T-helper 2 cell treated with Interferon-gamma antibody and Interleukin-4, amounts not matched to agents 5 μg/mL and 100 μg/mL, for 36 hours (primary cell): ENCODE data around the gene AMN.

Source experiments
- DNase-seq: peaks from one replicate; pipeline ENCODE4 v3.0.0; 2021; ENCODE audit warnings: low spot score
- H3K27ac Mint-ChIP-seq: one replicate; pipeline ENCODE4 v1.8.0; 2021; ENCODE audit warnings: mild to moderate bottlenecking, mixed read lengths
- H3K27me3 Mint-ChIP-seq: one replicate; pipeline ENCODE4 v1.8.0; 2021; ENCODE audit warnings: low read depth, mixed read lengths
- H3K36me3 Mint-ChIP-seq: one replicate; pipeline ENCODE4 v1.8.0; 2021; ENCODE audit warnings: low read depth, mixed read lengths
- H3K4me1 Mint-ChIP-seq: one replicate; pipeline ENCODE4 v1.8.0; 2021; ENCODE audit warnings: low read depth, mixed read lengths
- H3K4me3 Mint-ChIP-seq: one replicate; pipeline ENCODE4 v1.8.0; 2022; ENCODE audit warnings: mild to moderate bottlenecking, moderate library complexity, mixed read lengths
- H3K9me3 Mint-ChIP-seq: one replicate; pipeline ENCODE4 v1.8.0; 2021; ENCODE audit warnings: mixed read lengths

AMN gene

GRCh38 chr14:102932484-102933248, 10.2 kb downstream of the AMN start:
- Mint-ChIP-seq H3K9me3 (no peaks in the 10 kb centered on the region), H3K36me3 (no peaks in the 10 kb centered on the region), H3K4me3 (no peak overlapping the region), H3K27ac (no peak overlapping the region), H3K4me1 (peaks cover 1% of the 10 kb centered on the region), H3K27me3 (peaks cover 21% of the 10 kb centered on the region)
- DNase-seq, result no peak

DNA sequence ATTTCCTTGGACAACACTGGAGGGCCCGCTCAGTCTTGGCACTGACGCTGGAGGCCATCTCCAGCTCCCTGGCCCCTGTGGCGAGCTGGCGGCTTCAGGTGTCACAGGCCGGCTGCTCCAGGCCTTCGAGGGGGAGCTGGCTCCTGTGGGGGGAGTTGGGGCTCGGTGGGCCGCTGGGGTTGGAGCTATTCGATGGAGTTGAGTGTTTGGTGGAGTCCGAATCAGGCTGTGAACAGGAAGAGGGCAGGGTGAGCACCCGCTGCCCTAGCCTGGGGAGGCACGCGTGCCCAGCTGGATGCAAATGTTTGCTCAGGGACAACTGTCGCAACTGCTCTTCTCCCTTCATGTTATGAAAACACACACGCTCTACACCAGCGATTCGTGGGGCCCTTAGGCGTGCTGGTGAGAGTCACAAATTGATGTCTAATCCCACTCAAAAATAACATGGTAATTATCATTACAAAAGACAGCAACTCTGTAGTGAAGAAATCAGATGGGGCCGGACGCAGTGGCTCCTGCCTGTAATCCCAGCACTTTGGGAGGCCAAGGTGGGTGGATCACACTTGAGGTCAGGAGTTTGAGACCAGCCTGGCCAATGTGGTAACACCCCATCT, 11.3 kb downstream of the AMN start:
- H3K4me1 Mint-ChIP-seq, result no peaks in the 10 kb centered on the region
- peaks cover 17% of the 10 kb centered on the region for H3K27me3 Mint-ChIP-seq
- no peaks in the 10 kb centered on the region for H3K9me3 Mint-ChIP-seq
- DNase-seq, result no peak
- H3K36me3 Mint-ChIP-seq, result no peaks in the 10 kb centered on the region
- no peak overlapping the region for H3K4me3 Mint-ChIP-seq
- H3K27ac Mint-ChIP-seq, result no peak overlapping the region

- Mint-ChIP-seq H3K27me3 (peaks cover 12% of the 10 kb centered on the region), H3K9me3 (no peaks in the 10 kb centered on the region), H3K27ac (no peak overlapping the region), H3K36me3 (no peaks in the 10 kb centered on the region), H3K4me3 (no peak overlapping the region), H3K4me1 (no peaks in the 10 kb centered on the region)
- DNase-seq, result no peak
These were observed 13.3 kb downstream of the AMN start for GRCh38 chr14:102935756-102936155.

DNA sequence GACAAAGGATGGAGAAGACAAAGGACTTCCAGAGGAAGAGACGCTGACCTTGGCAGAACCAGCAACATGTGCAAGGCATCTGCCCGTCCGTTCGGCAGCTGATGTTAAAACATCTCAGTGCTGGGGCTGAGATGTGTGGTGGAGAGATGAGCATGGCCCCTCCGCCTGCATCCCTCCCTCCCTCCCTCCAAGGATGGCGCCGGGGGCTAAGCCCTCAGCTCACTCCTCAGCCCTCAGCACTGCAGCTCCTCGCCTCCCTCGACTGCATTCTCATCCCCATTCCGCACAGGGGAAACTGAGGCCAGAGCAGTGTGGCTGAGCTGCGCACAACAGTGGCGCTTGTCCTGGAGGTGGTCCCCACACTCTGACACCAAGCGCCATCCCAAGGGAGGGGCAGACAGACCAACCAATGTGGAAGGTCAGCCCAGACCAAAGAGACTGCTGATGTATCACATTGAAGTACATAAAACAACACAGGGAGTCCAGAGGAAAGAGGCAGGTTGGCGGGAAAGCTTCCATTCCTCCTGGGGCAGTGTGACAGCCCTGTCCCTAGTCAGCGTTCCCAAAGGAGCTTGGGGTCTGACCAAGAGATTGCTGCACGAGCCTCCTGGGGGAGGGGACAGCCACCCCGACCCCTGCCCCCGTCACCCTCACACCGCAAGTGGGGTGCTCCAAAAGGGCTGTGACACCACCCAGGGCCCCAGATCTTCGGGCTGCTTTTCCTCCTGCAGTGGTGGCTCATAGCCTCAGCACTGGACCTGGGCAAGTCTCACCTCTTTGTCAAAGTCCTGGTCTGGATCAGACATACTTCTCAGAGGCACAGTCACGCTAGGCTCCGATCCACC, 15.1 kb downstream of the AMN start:
- Mint-ChIP-seq H3K27ac (no peak overlapping the region), H3K27me3 (no peaks in the 10 kb centered on the region), H3K4me3 (no peak overlapping the region), H3K9me3 (no peaks in the 10 kb centered on the region), H3K4me1 (no peaks in the 10 kb centered on the region), H3K36me3 (no peaks in the 10 kb centered on the region)
- no peak for DNase-seq

- no peak overlapping the region for H3K4me3 Mint-ChIP-seq
- H3K27me3 Mint-ChIP-seq, result no peaks in the 10 kb centered on the region
- no peaks in the 10 kb centered on the region for H3K36me3 Mint-ChIP-seq
- no peak for DNase-seq
- no peak overlapping the region for H3K27ac Mint-ChIP-seq
- no peaks in the 10 kb centered on the region for H3K9me3 Mint-ChIP-seq
- no peaks in the 10 kb centered on the region for H3K4me1 Mint-ChIP-seq
These were observed 15.7 kb downstream of the AMN start for GRCh38 chr14:102938191-102938590.

DNA sequence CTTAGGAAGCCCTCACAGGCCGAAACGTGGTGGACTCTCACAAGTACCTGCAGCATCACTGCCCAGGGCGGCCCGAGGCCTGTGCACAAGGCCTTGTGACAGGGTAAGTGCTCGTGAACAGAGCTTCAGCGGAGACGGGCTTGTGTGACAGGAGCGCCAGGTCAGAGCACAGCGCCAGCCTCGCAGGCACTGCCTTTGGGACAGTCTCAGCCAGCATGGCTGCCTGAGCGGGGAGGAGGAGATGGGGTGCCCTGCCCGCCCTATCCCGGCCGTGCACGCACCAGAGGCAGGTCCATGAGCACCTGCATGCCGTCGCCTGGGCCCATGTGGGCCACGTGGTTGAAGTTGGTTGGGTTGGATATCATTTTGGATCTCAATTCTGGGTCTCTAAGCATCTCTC, 16.9 kb downstream of the AMN start:
- no peak overlapping the region for H3K27ac Mint-ChIP-seq

DNA sequence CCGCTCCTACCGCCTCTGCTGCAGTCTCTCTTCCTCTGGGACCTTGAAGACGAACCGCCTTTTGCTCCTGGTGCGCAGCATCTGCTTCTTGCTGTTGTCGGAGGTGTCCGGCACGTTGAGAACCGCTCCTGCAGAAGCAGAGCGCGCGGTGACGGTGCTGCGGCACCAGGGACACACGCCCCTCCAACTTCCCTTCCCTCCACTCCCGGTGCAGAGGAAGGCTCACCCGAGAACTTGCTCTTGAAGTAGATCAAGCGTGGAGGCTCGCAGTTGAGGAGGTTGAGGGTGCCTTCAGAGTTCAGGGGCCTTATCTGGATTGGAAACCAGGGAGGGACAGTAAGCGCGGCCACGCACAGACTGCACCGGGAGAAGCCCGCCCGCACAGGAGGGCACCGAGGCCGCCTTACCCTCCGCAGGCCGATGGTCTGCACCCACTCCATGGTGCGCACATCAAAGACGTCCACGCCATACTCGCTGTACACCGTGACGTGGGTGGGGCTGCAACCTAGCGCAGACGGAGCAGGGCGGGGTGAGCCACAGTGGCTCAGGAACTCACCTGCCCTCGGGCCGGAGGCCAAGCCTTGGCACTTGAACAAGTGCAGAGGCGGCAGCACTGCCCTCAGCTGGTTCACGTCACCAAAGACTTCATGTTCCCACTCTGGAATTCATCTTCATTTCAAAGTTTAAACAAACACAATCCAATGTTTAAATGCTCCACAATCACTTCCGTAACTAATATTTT, 17.5 kb downstream of the AMN start:
- no peak for DNase-seq
- H3K4me1 Mint-ChIP-seq, result no peaks in the 10 kb centered on the region
- H3K27me3 Mint-ChIP-seq, result no peaks in the 10 kb centered on the region
- H3K27ac Mint-ChIP-seq, result no peak overlapping the region
- H3K9me3 Mint-ChIP-seq, result no peaks in the 10 kb centered on the region
- no peaks in the 10 kb centered on the region for H3K36me3 Mint-ChIP-seq
- H3K4me3 Mint-ChIP-seq, result no peak overlapping the region

More for the DNA sequence above, 16.9 kb downstream of the AMN start:
- no peak overlapping the region for H3K4me3 Mint-ChIP-seq
- no peaks in the 10 kb centered on the region for H3K4me1 Mint-ChIP-seq
- no peaks in the 10 kb centered on the region for H3K27me3 Mint-ChIP-seq
- no peaks in the 10 kb centered on the region for H3K36me3 Mint-ChIP-seq
- DNase-seq, result no peak
- H3K9me3 Mint-ChIP-seq, result no peaks in the 10 kb centered on the region

- Mint-ChIP-seq H3K9me3 (no peaks in the 10 kb centered on the region), H3K27me3 (no peaks in the 10 kb centered on the region), H3K27ac (no peak overlapping the region), H3K4me1 (no peaks in the 10 kb centered on the region), H3K4me3 (no peak overlapping the region), H3K36me3 (no peaks in the 10 kb centered on the region)
- DNase-seq, result no peak
These were observed 18.4 kb downstream of the AMN start for GRCh38 chr14:102940729-102941362.

DNA sequence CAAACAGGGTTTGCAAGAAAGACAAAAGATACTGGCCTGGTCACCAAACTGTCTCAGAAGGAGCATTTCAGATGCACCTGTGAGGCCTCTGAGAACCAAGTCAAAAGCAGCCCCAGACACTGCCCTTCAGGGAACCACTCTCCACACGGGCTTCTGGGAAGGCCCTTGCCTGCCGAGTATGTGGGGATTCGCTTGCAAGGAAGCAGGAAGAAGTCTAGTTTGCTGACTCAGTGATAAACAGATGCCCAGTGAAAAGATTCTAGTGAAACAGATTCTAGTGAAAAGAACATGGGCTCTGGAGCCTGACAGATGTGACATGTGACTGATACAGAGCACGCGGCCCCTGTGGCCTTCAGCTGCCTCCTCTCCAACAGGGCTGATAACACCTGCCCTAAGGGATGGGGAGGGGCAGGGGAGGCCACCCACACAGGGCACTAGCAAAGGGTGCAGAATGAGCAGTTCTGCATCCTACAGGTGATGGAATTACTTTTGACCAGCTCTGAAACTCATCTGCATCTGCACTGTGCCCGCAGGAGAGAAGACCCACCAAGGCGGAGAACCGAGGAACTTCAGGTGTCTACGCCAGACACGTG, 19.1 kb downstream of the AMN start:
- Mint-ChIP-seq H3K4me1 (peaks cover 2% of the 10 kb centered on the region), H3K4me3 (no peak overlapping the region), H3K27me3 (no peaks in the 10 kb centered on the region), H3K9me3 (no peaks in the 10 kb centered on the region), H3K36me3 (no peaks in the 10 kb centered on the region), H3K27ac (no peak overlapping the region)
- no peak for DNase-seq

GRCh38 chr14:102942069-102942468, 19.6 kb downstream of the AMN start:
- Mint-ChIP-seq H3K36me3 (no peaks in the 10 kb centered on the region), H3K4me3 (no peak overlapping the region), H3K27ac (no peak overlapping the region), H3K27me3 (no peaks in the 10 kb centered on the region), H3K4me1 (peaks cover 3% of the 10 kb centered on the region), H3K9me3 (no peaks in the 10 kb centered on the region)
- no peak for DNase-seq

DNA sequence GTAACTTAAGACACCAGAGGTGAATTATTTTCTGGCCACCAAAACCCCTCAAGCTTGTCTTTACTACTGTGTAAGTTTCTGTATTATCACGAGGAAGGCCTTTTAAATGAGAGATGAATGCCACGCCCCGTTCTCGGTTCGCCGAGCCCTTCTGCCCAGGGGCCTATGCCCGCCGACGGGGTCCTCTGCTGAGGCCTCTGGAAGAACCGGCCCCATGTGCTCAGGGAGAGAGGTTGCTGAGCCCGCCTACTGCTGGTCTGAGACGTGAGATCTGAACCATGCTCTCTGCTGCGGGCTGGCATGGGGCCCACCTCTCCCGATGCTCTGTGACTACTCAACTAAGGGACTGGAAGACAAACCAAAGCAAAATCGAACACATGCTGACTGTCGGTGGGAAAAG, 21.0 kb downstream of the AMN start:
- Mint-ChIP-seq H3K9me3 (no peaks in the 10 kb centered on the region), H3K36me3 (no peaks in the 10 kb centered on the region), H3K4me1 (peaks cover 3% of the 10 kb centered on the region), H3K27ac (no peak overlapping the region), H3K27me3 (no peaks in the 10 kb centered on the region), H3K4me3 (no peak overlapping the region)
- DNase-seq, result no peak

DNA sequence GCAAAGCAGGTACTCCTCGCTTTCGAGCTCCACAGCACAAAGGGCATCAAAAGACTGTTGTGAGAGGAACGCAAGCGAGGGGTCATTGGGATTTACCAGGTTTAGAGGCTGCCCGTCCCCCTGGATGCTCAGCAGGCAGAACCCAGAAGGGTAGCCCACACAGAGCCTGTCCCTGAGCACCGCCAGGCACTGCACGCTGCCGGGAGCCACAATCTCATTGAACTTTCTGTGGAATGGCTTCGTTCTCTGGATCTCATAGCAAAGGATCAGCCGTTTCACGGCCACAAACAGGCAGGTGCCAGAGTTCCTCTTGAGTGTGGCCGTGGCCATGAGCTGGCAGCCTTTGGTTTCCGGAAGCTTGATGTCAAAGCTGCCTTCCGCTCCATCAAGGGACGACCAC, 21.5 kb downstream of the AMN start:
- DNase-seq, result no peak
- H3K36me3 Mint-ChIP-seq, result no peaks in the 10 kb centered on the region
- peaks cover 7% of the 10 kb centered on the region for H3K4me1 Mint-ChIP-seq
- no peak overlapping the region for H3K4me3 Mint-ChIP-seq
- no peaks in the 10 kb centered on the region for H3K27me3 Mint-ChIP-seq
- H3K27ac Mint-ChIP-seq, result no peak overlapping the region
- H3K9me3 Mint-ChIP-seq, result no peaks in the 10 kb centered on the region
